Brain microvascular endothelial cell (primary cell): Measurements from ENCODE around the gene NR1D1.

Experiments
- DNase-seq: peaks from one replicate; pipeline ENCODE4 v3.0.0-alpha.2; 2020
- H3K27ac ChIP-seq: fragments of 250-450 bp; sonication (Bioruptor Pico); 2 replicates; pipeline ENCODE4 v1.5.1; 2020; ENCODE audit warnings: mild to moderate bottlenecking, moderate library complexity
- H3K27me3 ChIP-seq: fragments of 250-450 bp; sonication (Bioruptor Pico); replicated peaks from 2 replicates; pipeline ENCODE4 v1.5.1; 2020; ENCODE audit warnings: mild to moderate bottlenecking
- H3K36me3 ChIP-seq: fragments of 250-450 bp; sonication (Bioruptor Pico); replicated peaks from 2 replicates; pipeline ENCODE4 v1.5.1; 2020; ENCODE audit warnings: mild to moderate bottlenecking
- H3K4me3 ChIP-seq: 2 replicates; pipeline ENCODE4 v1.5.1; 2011; ENCODE audit warnings: low read depth, mild to moderate bottlenecking, control low read depth, low read length, moderate library complexity
- CTCF ChIP-seq: IDR thresholded peaks from 2 replicates; pipeline ENCODE4 v1.5.1; 2011; ENCODE audit warnings: low read depth, mild to moderate bottlenecking, moderate library complexity, low read length, control low read depth, inconsistent platforms; ENCODE audit errors: missing control alignments
- in situ Hi-C: cut with HindIII; loops from 2 replicates; pipeline ENCODE4 v1.10.0; 2017; ENCODE audit warnings: low sequenced_read_pairs, low pct_ligation_motif_present

NR1D1 gene

DNA sequence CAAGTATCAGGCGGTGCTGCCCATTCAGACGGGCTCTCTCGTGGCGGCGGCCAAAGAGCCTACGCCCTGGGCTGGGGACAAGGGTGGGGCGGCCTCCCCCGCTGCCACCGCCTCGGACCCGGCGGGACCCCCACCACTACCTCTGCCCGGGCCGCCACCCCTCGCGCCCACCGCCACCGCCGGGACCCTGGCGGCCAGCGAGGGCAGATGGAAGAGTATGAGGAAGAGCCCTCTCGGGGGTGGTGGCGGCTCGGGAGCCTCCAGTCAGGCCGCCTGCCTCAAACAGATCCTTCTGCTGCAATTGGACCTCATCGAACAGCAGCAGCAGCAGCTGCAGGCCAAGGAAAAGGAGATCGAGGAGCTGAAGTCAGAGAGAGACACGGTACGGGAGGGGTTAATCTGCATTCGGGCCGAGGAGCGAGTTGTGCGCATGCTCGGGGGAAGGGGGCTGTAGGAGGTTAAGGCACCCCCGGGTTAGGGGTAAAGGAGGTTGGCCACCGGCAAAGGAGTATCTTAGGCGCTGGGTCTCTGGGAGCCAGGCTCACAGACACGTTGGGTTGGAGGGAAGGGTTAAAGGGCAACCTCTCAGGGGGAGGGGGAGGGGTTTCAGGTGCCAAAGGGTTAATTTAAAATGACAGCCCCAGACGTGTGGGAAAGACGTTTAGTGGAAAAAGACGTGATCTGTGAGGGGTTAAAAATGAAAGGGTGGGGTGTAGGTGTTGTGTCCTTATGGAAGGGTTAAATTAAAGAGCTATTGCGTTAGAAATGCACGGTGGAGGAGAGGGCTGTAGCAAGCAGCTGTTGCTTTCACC, 22.8 kb upstream of the NR1D1 start:
- H3K4me3 ChIP-seq, result peak overlapping the region; percentile 95
- no peak for TF ChIP-seq CTCF
- in situ Hi-C loops, result no loop called here
- peak overlapping the region; percentile 83 for H3K27ac ChIP-seq
- H3K36me3 ChIP-seq, result peaks cover 24% of the 10 kb centered on the region
- no peaks in the 10 kb centered on the region for H3K27me3 ChIP-seq
- no peak for DNase-seq

GRCh38 chr17:40122136-40122998, 22.0 kb upstream of the NR1D1 start:
- peak overlapping the region; percentile 83 for H3K27ac ChIP-seq
- peak overlapping the region; percentile 95 for H3K4me3 ChIP-seq
- H3K36me3 ChIP-seq, result peaks cover 16% of the 10 kb centered on the region
- in situ Hi-C loops, result no loop called here
- H3K27me3 ChIP-seq, result no peaks in the 10 kb centered on the region
- peak; percentile 45 for TF ChIP-seq CTCF
- no peak for DNase-seq

DNA sequence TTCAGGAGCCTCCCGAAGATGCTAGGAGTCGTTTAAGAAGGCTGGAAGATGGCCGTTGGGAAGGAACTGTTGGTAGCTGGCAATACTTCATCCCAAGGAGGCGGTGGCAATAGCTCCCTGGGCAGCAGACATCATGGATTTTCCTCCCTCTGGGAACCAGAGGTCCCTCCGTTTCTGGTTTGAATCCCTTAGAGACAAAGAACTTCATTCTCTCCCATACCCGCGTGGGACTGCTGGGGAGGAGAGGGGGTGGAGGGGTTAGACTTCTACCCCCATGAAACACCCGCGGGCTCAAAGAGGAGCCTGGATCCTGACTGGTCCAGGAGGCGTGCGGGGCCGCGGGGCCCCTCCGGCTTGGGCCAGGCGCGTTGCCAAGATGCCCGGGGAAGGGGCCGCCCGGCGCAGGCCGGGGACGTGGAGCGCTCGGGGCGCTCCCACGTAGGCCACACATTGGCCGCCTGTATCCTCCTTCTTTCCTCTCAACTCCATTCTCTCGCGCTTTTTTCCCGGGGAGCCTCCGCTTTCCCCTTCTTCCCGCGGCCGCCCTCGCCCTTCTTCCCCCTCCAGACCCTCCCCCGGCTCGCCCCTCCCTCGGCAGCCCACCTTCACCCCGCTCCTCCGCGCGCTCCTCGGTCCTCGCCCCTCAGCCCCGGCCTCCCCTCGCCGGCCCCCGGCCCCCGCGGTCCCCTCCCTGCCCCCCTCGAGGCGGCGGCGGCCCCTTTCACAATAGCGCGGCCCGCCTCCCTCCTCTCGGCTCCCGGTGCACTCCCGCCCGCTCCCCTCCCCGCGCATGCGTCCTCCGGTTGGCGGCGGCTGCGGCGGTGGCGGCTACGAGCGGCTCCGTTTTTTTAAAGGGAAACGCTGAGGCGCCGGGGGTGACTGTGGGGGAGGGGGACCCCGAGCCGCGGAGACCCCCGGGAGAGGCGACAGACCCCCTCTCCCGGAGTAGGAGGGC, 21.1 kb upstream of the NR1D1 start, which contains the start of gene MSL1:
MSL1 (plus strand) TSS at position 791 of the 955 bp plus-strand sequence. CDS start 642 bp downstream, outside the sequence.
- peak; percentile 57 for DNase-seq
- H3K27me3 ChIP-seq, result no peaks in the 10 kb centered on the region
- H3K27ac ChIP-seq, result peak within 1 kb of the TSS; percentile 83
- H3K4me3 ChIP-seq, result peak within 1 kb of the TSS; percentile 95
- TF ChIP-seq CTCF, result no peak
- in situ Hi-C loops, result no loop called here
- peaks cover 9% of the 10 kb centered on the region for H3K36me3 ChIP-seq

DNA sequence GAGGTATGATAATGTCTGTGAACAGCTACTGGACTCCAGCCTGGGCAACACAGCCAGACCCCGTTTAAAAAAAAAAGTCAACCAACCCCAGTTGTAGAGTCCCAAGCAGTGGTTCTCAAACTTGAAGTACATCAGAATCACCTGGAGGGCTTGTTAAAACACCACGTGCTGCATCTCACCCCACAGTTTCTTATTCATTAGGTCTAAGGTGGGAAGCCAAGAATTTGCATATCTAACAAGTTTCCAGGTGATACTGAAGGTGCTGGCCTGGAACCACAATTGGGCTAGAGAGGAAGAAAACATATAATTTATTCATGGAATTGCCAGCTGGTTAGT, 14.7 kb upstream of the NR1D1 start:
- in situ Hi-C loops, result no loop called here
- TF ChIP-seq CTCF, result no peak
- Histone ChIP-seq H3K4me3 (no peak overlapping the region), H3K36me3 (no peaks in the 10 kb centered on the region), H3K27ac (no peak overlapping the region), H3K27me3 (no peaks in the 10 kb centered on the region)
- no peak for DNase-seq

DNA sequence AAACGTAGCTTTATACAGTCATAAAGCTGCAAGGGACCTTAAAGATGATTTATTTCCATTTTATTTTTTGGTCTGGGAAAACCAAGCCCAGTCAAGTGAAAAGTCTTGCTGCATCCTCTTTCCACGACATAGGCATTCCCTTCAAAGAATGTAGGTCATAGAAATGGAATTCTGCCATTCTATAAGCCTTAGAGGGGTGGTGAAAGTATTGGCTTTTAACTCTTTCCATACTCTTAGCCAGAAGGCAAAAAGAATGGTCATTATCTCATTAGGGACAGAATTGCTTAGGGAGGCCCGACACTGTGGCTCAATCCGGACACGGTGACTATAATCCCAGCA, 13.5 kb upstream of the NR1D1 start:
- Histone ChIP-seq H3K27ac (peak overlapping the region; percentile 62), H3K36me3 (no peaks in the 10 kb centered on the region), H3K4me3 (peak overlapping the region; percentile 51), H3K27me3 (no peaks in the 10 kb centered on the region)
- in situ Hi-C loops, result no loop called here
- DNase-seq, result no peak
- TF ChIP-seq CTCF, result no peak
